Esophagus muscularis mucosa (tissue), 4 donors: ENCODE results near the gene HMX3.

Experiments used
- CTCF ChIP-seq, 3 experiments: fragments of 200-600 bp in 2 of 3; fragments of 450-650 bp in 1 of 3; sonication (generic) in 2 of 3; IDR thresholded peaks; one replicate each; pipeline ENCODE4 v1.5.1; 2017 to 2019; ENCODE audit warnings: antibody characterized with exemption in 3 of 3, mild to moderate bottlenecking in 2 of 3, moderate library complexity in 1 of 3
- EP300 ChIP-seq: sonication (generic); formaldehyde crosslinking; IDR thresholded peaks from one replicate; pipeline ENCODE4 v1.6.1; 2017; ENCODE audit warnings: antibody characterized with exemption
- POLR2A ChIP-seq: fragments of 450-650 bp; IDR thresholded peaks from one replicate; pipeline ENCODE4 v1.6.1; 2017; ENCODE audit warnings: antibody characterized with exemption, moderate library complexity, mild to moderate bottlenecking, low read depth

- TF ChIP-seq CTCF (IDR thresholded peaks at IDR 0.05) (peak in 2 of 3 experiments; percentile 24 to 34), POLR2A (peak; percentile 12), EP300 (no peak)
These were observed 18.4 kb downstream of the HMX3 start, which contains the start of gene BUB3 for GRCh38 chr10:123154092-123154710.
